Endodermal cell (in vitro differentiated cells): ENCODE data around the gene GRAMD2B. TPM values are rescaled to one million over a fixed set of nuclear protein-coding genes. Genes with fewer than 3 reads are reported as not detected.

Source experiments
- DNase-seq: peaks from one replicate; pipeline ENCODE4 v3.0.0-alpha.2; 2017
- H3K27ac ChIP-seq: 2 replicates; pipeline ENCODE4 v1.5.1; 2013; ENCODE audit warnings: mild to moderate bottlenecking, low read depth, low read length, moderate library complexity
- H3K27me3 ChIP-seq: 2 replicates; pipeline ENCODE4 v1.6.1; 2013; ENCODE audit warnings: mild to moderate bottlenecking, low read length, moderate library complexity; ENCODE audit not compliant: insufficient read depth, control insufficient read depth, poor library complexity, severe bottlenecking
- H3K36me3 ChIP-seq: 2 replicates; pipeline ENCODE4 v1.7.0; 2013; ENCODE audit warnings: mild to moderate bottlenecking, low read length, moderate library complexity; ENCODE audit not compliant: control insufficient read depth, insufficient read depth
- H3K4me1 ChIP-seq: one replicate; pipeline ENCODE4 v1.7.0; 2013; ENCODE audit warnings: low read length; ENCODE audit not compliant: control insufficient read depth, insufficient read depth
- H3K4me3 ChIP-seq: 2 replicates; pipeline ENCODE4 v1.5.1; 2013; ENCODE audit warnings: mild to moderate bottlenecking, low read length, moderate library complexity
- H3K9ac ChIP-seq: 2 replicates; pipeline ENCODE4 v1.6.1; 2013; ENCODE audit warnings: mild to moderate bottlenecking, low read length, moderate library complexity; ENCODE audit not compliant: poor library complexity, severe bottlenecking; ENCODE audit errors: extremely low read depth
- H3K9me3 ChIP-seq: 2 replicates; pipeline ENCODE4 v1.6.1; 2013; ENCODE audit warnings: mild to moderate bottlenecking, low read length, moderate library complexity; ENCODE audit not compliant: control insufficient read depth
- H3K27ac Mint-ChIP-seq: 2 replicates; pipeline ENCODE4 v1.8.0; 2020; ENCODE audit warnings: mixed read lengths
- H3K27me3 Mint-ChIP-seq: 2 replicates; pipeline ENCODE4 v1.8.0; 2021; ENCODE audit warnings: mild to moderate bottlenecking, mixed read lengths; ENCODE audit not compliant: insufficient read depth
- H3K36me3 Mint-ChIP-seq: 2 replicates; pipeline ENCODE4 v1.8.0; 2020; ENCODE audit warnings: low read depth, mixed read lengths
- H3K4me1 Mint-ChIP-seq: 2 replicates; pipeline ENCODE4 v1.8.0; 2020; ENCODE audit warnings: mixed read lengths
- H3K4me3 Mint-ChIP-seq: 2 replicates; pipeline ENCODE4 v1.8.0; 2020; ENCODE audit warnings: mild to moderate bottlenecking, moderate library complexity, mixed read lengths
- H3K9me3 Mint-ChIP-seq: 2 replicates; pipeline ENCODE4 v1.8.0; 2020; ENCODE audit warnings: mild to moderate bottlenecking, mixed read lengths
- WGBS, 2 experiments: methylation state at CpG; one replicate each; pipeline versions ENCODE4 v1.1.5 to v1.1.7; 2013; ENCODE audit warnings: missing lambda C conversion rate in 2 of 2, mixed read lengths in 1 of 2; ENCODE audit not compliant: insufficient coverage in 1 of 2, insufficient read length in 1 of 2; 5-methylcytosine and 5-hydroxymethylcytosine counted together
- total RNA-seq, 2 donors: library from RNA; stranded (reverse); fragmentation: NEBNext Ultra II Directional in 1 of 2; extraction: Animal tissue kit (Norgen Biotek cat#: 25700) in 1 of 2; gene quantifications; 2 replicates in 1 of 2; 3 replicates in 1 of 2; pipeline ENCODE4 v1.2.1, GENCODE V29; 2021
- TF ChIP-seq, protein P1 (sequence below): fragments of 200-600 bp; sonication (generic); conservative IDR thresholded peaks from 2 replicates; pipeline ENCODE4 v1.5.0; 2021; ENCODE audit warnings: antibody characterized with exemption, mild to moderate bottlenecking

The GRAMD2B gene
- total RNA-seq, 2 donors from 2014 or later = 8.4 to 11.1 TPM

DNA sequence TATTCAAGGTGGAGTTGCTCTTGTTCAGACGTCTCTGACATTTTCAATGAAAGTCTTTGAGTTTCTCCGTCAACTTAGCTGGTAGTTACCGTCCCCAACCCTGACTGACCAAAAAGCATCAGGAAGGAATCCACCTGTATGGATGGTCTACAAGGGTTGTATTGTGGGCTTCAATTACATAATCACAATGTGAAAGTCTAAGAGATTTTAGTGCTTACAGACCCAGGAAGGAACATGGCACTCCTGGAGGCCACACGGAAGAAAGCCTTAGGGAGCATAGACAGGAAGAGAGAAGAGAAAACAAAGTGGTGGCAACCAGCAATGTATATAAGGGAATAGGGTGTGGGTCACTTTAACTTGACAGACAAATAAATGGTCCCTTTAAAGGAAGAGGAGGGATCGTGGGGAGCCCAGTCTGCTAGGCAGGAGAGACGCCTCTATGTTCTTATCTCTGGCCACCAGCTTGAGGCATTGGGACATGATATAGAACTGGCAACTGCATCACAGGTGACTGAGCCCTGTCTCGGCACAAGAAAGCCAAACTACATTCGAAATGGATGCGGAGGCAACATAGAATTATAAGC lies 91.4 kb downstream of the GRAMD2B start:
- Mint-ChIP-seq H3K9me3 (no peaks in the 10 kb centered on the region), H3K36me3 (no peaks in the 10 kb centered on the region), H3K4me1 (peaks cover 15% of the 10 kb centered on the region), H3K27me3 (peaks cover 3% of the 10 kb centered on the region), H3K27ac (no peak overlapping the region), H3K4me3 (no peak overlapping the region)
- H3K27ac ChIP-seq = no peak overlapping the region
- peaks cover 7% of the 10 kb centered on the region for H3K4me1 ChIP-seq
- no peak overlapping the region for H3K9ac ChIP-seq
- 87 to 91% methylated on average over 8 to 9 of the region's 9 CpGs for WGBS, 2 experiments
- no peaks in the 10 kb centered on the region for H3K9me3 ChIP-seq
- DNase-seq = no peak
- H3K4me3 ChIP-seq = no peak overlapping the region
- peaks cover 11% of the 10 kb centered on the region for H3K27me3 ChIP-seq
- TF ChIP-seq, protein P1, sequence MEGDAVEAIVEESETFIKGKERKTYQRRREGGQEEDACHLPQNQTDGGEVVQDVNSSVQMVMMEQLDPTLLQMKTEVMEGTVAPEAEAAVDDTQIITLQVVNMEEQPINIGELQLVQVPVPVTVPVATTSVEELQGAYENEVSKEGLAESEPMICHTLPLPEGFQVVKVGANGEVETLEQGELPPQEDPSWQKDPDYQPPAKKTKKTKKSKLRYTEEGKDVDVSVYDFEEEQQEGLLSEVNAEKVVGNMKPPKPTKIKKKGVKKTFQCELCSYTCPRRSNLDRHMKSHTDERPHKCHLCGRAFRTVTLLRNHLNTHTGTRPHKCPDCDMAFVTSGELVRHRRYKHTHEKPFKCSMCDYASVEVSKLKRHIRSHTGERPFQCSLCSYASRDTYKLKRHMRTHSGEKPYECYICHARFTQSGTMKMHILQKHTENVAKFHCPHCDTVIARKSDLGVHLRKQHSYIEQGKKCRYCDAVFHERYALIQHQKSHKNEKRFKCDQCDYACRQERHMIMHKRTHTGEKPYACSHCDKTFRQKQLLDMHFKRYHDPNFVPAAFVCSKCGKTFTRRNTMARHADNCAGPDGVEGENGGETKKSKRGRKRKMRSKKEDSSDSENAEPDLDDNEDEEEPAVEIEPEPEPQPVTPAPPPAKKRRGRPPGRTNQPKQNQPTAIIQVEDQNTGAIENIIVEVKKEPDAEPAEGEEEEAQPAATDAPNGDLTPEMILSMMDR = no peak
- no peaks in the 10 kb centered on the region for H3K36me3 ChIP-seq

DNA sequence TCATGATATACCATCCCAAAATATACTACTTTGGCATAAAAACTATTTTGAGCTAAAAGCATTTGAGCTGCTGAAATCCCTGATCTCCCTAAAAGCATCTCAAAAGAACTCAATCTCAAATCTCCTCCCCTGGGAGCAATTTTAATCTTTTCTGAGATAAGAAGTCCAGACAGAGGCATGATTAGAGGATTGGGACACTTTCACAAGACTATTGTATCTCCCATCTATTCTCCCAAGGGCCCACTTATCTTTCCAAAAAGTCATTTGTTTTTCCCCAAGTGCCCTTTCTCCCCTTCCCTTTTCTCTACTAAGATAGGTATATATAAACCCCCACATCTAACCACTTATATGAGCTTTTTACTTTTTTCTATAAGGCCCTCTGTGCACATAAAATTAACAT lies 92.1 kb downstream of the GRAMD2B start:
- Mint-ChIP-seq H3K4me3 (no peak overlapping the region), H3K27me3 (peaks cover 3% of the 10 kb centered on the region), H3K27ac (no peak overlapping the region), H3K4me1 (peaks cover 22% of the 10 kb centered on the region), H3K36me3 (no peaks in the 10 kb centered on the region), H3K9me3 (no peaks in the 10 kb centered on the region)
- no peak for DNase-seq
- TF ChIP-seq, protein P1 = no peak
- no peak overlapping the region for H3K9ac ChIP-seq
- H3K27me3 ChIP-seq = peaks cover 11% of the 10 kb centered on the region
- H3K27ac ChIP-seq = no peak overlapping the region
- no peak overlapping the region for H3K4me3 ChIP-seq
- H3K4me1 ChIP-seq = peaks cover 7% of the 10 kb centered on the region
- H3K9me3 ChIP-seq = no peaks in the 10 kb centered on the region
- H3K36me3 ChIP-seq = no peaks in the 10 kb centered on the region

DNA sequence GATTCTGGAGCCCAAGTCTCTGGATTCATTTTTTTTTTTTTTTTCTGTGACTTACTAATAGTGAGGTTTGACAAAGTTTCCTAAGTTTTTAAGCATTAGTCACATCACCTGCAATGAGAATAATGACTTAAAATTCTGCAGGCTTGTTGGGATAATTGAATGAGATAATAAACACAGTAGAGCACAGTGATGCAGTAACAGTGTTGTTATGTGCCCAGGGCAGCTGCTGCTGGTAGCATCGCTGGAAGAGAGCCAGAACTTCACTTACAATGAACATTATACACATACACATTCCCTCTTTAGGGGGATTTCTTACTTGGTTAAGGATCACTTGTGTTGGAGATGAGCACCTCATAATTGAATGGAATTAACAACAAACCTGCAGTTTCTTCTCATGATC lies 92.9 kb downstream of the GRAMD2B start:
- no peak overlapping the region for H3K27ac ChIP-seq
- TF ChIP-seq, protein P1 = no peak
- H3K9me3 ChIP-seq = no peaks in the 10 kb centered on the region
- H3K27ac Mint-ChIP-seq = no peak overlapping the region
- peaks cover 3% of the 10 kb centered on the region for H3K27me3 Mint-ChIP-seq
- peak; percentile 5 for DNase-seq
- WGBS, 2 experiments = 88% methylated on average over 1 of the region's 1 CpG; no CpG with 5 or more reads in 1 of the 2 experiments
- no peaks in the 10 kb centered on the region for H3K36me3 ChIP-seq
- H3K36me3 Mint-ChIP-seq = no peaks in the 10 kb centered on the region
- H3K9me3 Mint-ChIP-seq = no peaks in the 10 kb centered on the region
- H3K4me1 ChIP-seq = peaks cover 7% of the 10 kb centered on the region
- H3K4me1 Mint-ChIP-seq = peaks cover 24% of the 10 kb centered on the region
- no peak overlapping the region for H3K4me3 ChIP-seq
- H3K27me3 ChIP-seq = peaks cover 11% of the 10 kb centered on the region
- H3K4me3 Mint-ChIP-seq = no peak overlapping the region
- H3K9ac ChIP-seq = no peak overlapping the region
